K562 (cell line): ENCODE measurements around the gene ROR2. TPM values are rescaled to one million over a fixed set of nuclear protein-coding genes. Genes with fewer than 3 reads are reported as not detected.
A peak's percentile ranks its signal among the peaks of the same experiment; 100 is the strongest.

Source experiments
- ATAC-seq: fragments of 200-7000 bp; cut with Tn5 transposase; 3 replicates; pipeline ENCODE4 v1.9.1; 2020; ENCODE audit warnings: moderate library complexity
- BruUV-seq: library from RNA; stranded (reverse); fragments of 400-500 nt; replicated peaks from 2 replicates; lab custom pipeline; 2021; lab: Mats Ljungman, UMichigan
- CTCF ChIA-PET: fragments of 300-600 bp; formaldehyde crosslinking; extraction: SDS; loops from one replicate; lab custom pipeline; 2021; ENCODE audit warnings: low intra/inter-chr PET ratio; lab: Yijun Ruan, JAX
- POLR2A ChIA-PET: fragments of 300-600, 350-650 bp; sonication (Branson Sonifier 250); formaldehyde crosslinking; extraction: SDS; loops from one replicate; lab custom pipeline; 2021; ENCODE audit warnings: antibody characterized with exemption, inconsistent platforms; lab: Yijun Ruan, JAX
- DNase-seq, 4 experiments: peaks; one replicate each; pipeline versions ENCODE4 v3.0.0 to v3.0.0-alpha.2; 2011 to 2018; ENCODE audit warnings: low spot score in 3 of 4, mixed read lengths in 3 of 4; ENCODE audit errors: extremely low read depth in 1 of 4
- FAIRE-seq: peaks from 2 replicates; lab custom pipeline; 2011; peaks lifted over from hg19 to GRCh38; lab: Jason Lieb, UNC
- H2AFZ ChIP-seq: 2 replicates; pipeline ENCODE4 v1.6.0; 2011; ENCODE audit warnings: low read depth, low read length, control low read depth, inconsistent platforms
- H3K27ac ChIP-seq: fragments of 200-600 bp; 3 replicates; pipeline ENCODE4 v1.8.0; 2011; ENCODE audit warnings: low read depth, mild to moderate bottlenecking, control low read depth, inconsistent platforms, low read length, moderate library complexity, mixed read lengths; ENCODE audit errors: extremely low read depth
- H3K27me3 ChIP-seq, 2 experiments: fragments of 300-600 bp in 1 of 2; 2 replicates in 1 of 2; 3 replicates in 1 of 2; pipeline versions ENCODE4 v1.6.0 to v1.8.0; 2011; ENCODE audit warnings: inconsistent platforms in 2 of 2, low read length in 2 of 2, mild to moderate bottlenecking in 1 of 2, mixed read lengths in 1 of 2, moderate library complexity in 1 of 2; ENCODE audit not compliant: control insufficient read depth in 2 of 2, insufficient read depth in 2 of 2
- H3K36me3 ChIP-seq: fragments of 300-600 bp; 3 replicates; pipeline ENCODE4 v1.8.0; 2011; ENCODE audit warnings: mild to moderate bottlenecking, low read length, inconsistent platforms; ENCODE audit not compliant: control insufficient read depth, insufficient read depth
- H3K4me1 ChIP-seq, 2 experiments: fragments of 200-600 bp in 1 of 2; replicated peaks in 1 of 2; 2 replicates in 1 of 2; 3 replicates in 1 of 2; pipeline versions ENCODE4 v1.5.1 to v1.8.0; 2011; ENCODE audit warnings: inconsistent platforms in 2 of 2, low read length in 2 of 2, mild to moderate bottlenecking in 1 of 2, mixed read lengths in 1 of 2, moderate library complexity in 1 of 2; ENCODE audit not compliant: control insufficient read depth in 2 of 2, insufficient read depth in 2 of 2
- H3K4me2 ChIP-seq: 2 replicates; pipeline ENCODE4 v1.6.1; 2011; ENCODE audit warnings: low read length, control low read depth, inconsistent platforms, mixed read lengths; ENCODE audit not compliant: insufficient read depth
- H3K4me3 ChIP-seq: fragments of 200-600 bp; sonication (generic), shearing (Covaris generic); 2 replicates; pipeline ENCODE4 v1.5.1; 2016; ENCODE audit warnings: control low read depth, inconsistent platforms
- H3K79me2 ChIP-seq: fragments of 200-600 bp; 3 replicates; pipeline ENCODE4 v1.8.0; 2011; ENCODE audit warnings: low read length, inconsistent platforms; ENCODE audit not compliant: control insufficient read depth, insufficient read depth
- H3K9ac ChIP-seq, 2 experiments: 2 replicates each; pipeline versions ENCODE4 v1.6.0 to v1.6.1; 2011; ENCODE audit warnings: low read depth in 2 of 2, low read length in 2 of 2, control low read depth in 1 of 2, inconsistent platforms in 1 of 2, mild to moderate bottlenecking in 1 of 2, mixed read lengths in 1 of 2; ENCODE audit not compliant: insufficient read depth in 1 of 2
- H3K9me1 ChIP-seq: one replicate; pipeline ENCODE4 v1.6.0; 2011; ENCODE audit warnings: inconsistent platforms, mild to moderate bottlenecking, low read length, moderate library complexity; ENCODE audit not compliant: control insufficient read depth, insufficient read depth
- H3K9me3 ChIP-seq: replicated peaks from 2 replicates; pipeline ENCODE4 v1.5.1; 2011; ENCODE audit warnings: low read depth, low read length, inconsistent platforms; ENCODE audit not compliant: control insufficient read depth, insufficient read depth
- H4K20me1 ChIP-seq: replicated peaks from 2 replicates; pipeline ENCODE4 v1.6.1; 2011; ENCODE audit warnings: low read length, inconsistent platforms, mixed read lengths; ENCODE audit not compliant: control insufficient read depth, insufficient read depth
- ATF7 ChIP-seq: fragments of 450-650 bp; IDR thresholded peaks from 2 replicates; pipeline ENCODE4 v1.7.1; 2014; ENCODE audit warnings: mild to moderate bottlenecking, moderate library complexity
- BRD4 ChIP-seq: fragments of 200-600 bp; sonication (generic); IDR thresholded peaks from 2 replicates; pipeline ENCODE4 v1.6.1; 2017; ENCODE audit warnings: inconsistent platforms
- EGR1 ChIP-seq: fragments of 450-650 bp; conservative IDR thresholded peaks from 2 replicates; pipeline ENCODE4 v1.6.1; 2017; ENCODE audit warnings: mild to moderate bottlenecking
- EP300 ChIP-seq: IDR thresholded peaks from 2 replicates; pipeline ENCODE4 v1.6.1; 2012; ENCODE audit warnings: low read length, improper control_type of control experiment
- KLF1 ChIP-seq: fragments of 450-650 bp; IDR thresholded peaks from 2 replicates; pipeline ENCODE4 v1.6.1; 2016; ENCODE audit warnings: missing genetic modification characterization, missing compliant biosample characterization
- ZNF347 ChIP-seq: fragments of 450-650 bp; formaldehyde crosslinking; IDR thresholded peaks from 2 replicates; pipeline ENCODE4 v1.4.0; 2020; ENCODE audit warnings: low read depth, mild to moderate bottlenecking, moderate library complexity
- WGBS: fragments of 100-300 bp; shearing (Covaris generic); methylation state at CpG from one replicate; pipeline ENCODE4 v1.1.6; 2016; ENCODE audit warnings: low coverage, mixed read lengths; ENCODE audit not compliant: insufficient coverage; ENCODE audit errors: missing lambda C conversion rate; 5-methylcytosine and 5-hydroxymethylcytosine counted together
- in situ Hi-C: fragments of 300-500 bp; cut with MboI; formaldehyde crosslinking; loops from 4 replicates; pipeline ENCODE4 v1.15.0; 2018; ENCODE audit warnings: inconsistent platforms, mixed read lengths
- intact Hi-C: fragments of 100-400 bp; cut with micrococcal nuclease; formaldehyde crosslinking; loops from 2 replicates; pipeline ENCODE4 v1.14.2; 2022
- polyA plus RNA-seq, 8 experiments: library from polyadenylated mRNA; depleted of rRNA in 4 of 8; stranded (reverse) in 5 of 8; unstranded in 3 of 8; fragments of >200 nt; fragmentation: Nextera tagmentation in 2 of 8; fragmentation: Illumina TruSeq in 1 of 8; extraction: Ambion mirVana in 2 of 8; extraction: Trizol in 1 of 8; gene quantifications; 2 replicates each; pipeline versions ENCODE4 v1.2.1 to v1.2.3, GENCODE V29; 2011 to 2014; ENCODE audit warnings: inconsistent platforms in 1 of 8, missing spikeins in 1 of 8
- total RNA-seq, 7 experiments: library from RNA; depleted of rRNA in 6 of 7; stranded (reverse); fragments of >200 nt in 6 of 7; fragmentation: Illumina TruSeq in 2 of 7; extraction: Trizol in 2 of 7; gene quantifications; 2 replicates each; pipeline versions ENCODE4 v1.2.1 to v1.2.3, GENCODE V29; 2011 to 2021; ENCODE audit warnings: low replicate concordance in 1 of 7
- TF ChIP-seq, protein P1 (sequence below): IDR thresholded peaks from 2 replicates; pipeline ENCODE4 v1.6.1; 2014; ENCODE audit warnings: antibody characterized with exemption
- TF ChIP-seq, protein P2 (sequence below): fragments of 450-650 bp; IDR thresholded peaks from 2 replicates; pipeline ENCODE4 v1.6.1; 2017; ENCODE audit warnings: antibody characterized with exemption, mild to moderate bottlenecking

Gene ROR2
- total and polyA plus RNA-seq, 9 of the 15 experiments (the other 6 are each of a cell fraction or from before 2014, with no cell fraction given) = 5.6 to 33.8 (median 15.3) TPM

DNA sequence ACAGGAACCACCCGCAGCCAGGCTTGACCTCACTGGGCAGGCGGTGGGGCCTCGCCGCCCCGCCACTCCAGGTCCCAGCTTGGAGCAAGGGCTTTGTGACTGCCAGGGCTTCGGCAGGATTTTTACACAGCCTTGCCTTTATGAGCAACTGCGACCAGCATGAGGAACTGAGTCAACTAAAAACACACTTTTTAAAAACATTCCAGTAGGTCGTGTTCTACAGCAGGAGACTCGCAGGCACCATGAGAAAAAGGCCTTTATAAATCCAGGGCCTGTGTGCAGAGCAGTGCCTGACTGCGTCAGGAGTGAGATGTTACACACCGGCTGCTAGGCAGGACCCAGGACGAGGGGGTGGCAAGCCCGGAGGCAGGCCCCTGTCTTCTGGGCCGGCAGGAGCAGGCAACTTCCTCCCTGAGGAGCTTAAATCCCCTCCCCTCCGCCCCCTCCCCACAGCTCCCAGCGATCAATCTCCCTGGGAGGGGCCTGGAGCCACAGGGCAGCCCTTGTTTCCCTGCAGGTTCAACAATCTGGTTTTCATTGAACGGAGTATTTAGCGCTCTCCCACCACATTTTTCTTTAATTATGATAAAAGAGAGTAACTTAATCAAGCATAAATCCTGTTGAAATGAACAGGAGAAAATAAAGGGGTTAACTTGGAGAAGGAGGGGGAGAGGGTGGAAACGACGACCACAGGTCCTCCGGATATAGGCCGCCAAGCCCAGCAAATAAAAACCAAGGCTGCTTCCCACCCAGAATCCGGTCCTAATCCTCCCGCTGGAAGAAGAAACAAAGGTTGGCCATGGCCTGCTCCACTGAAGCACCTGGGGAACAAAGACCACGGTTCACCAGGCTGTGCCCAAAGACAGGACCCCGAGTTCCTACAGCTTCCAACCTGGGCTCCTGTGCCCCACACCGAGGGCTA is 92.5 kb downstream of the ROR2 start:
- H3K4me1 ChIP-seq = peaks cover 19 to 28% of the 10 kb centered on the region in 2 experiments
- H3K4me2 ChIP-seq = no peak overlapping the region
- ATAC-seq = no peak
- BruUV-seq = no TSS peak
- ChIA-PET POLR2A (no interaction called here), CTCF (no interaction called here)
- peak overlapping the region in 1 of 2 experiments; percentile 79; a peak in 2 of 4 replicates for H3K9ac ChIP-seq
- H3K9me3 ChIP-seq = no peaks in the 10 kb centered on the region
- no peaks in the 10 kb centered on the region for H3K27me3 ChIP-seq
- no peak overlapping the region for H3K4me3 ChIP-seq
- peaks cover 5% of the 10 kb centered on the region; the same call in 1 of the 2 replicates for H4K20me1 ChIP-seq
- H3K9me1 ChIP-seq = no peaks in the 10 kb centered on the region
- H2AFZ ChIP-seq = no peak overlapping the region
- no peak overlapping the region for H3K27ac ChIP-seq
- DNase-seq = peak in 3 of 4 experiments; percentile 26 to 28 (median 26)
- WGBS = 79% methylated on average over 24 of the region's 27 CpGs
- H3K36me3 ChIP-seq = peaks cover 4% of the 10 kb centered on the region; the same call in 1 of the 3 replicates
- no peak for FAIRE-seq
- in situ Hi-C loops = no loop called here
- TF ChIP-seq KLF1 (no peak), EGR1 (peak; percentile 47), ATF7 (no peak)
- TF ChIP-seq, all 486 proteins: peak for 1
- intact Hi-C loops = no loop called here
- H3K79me2 ChIP-seq = peaks cover 68% of the 10 kb centered on the region

DNA sequence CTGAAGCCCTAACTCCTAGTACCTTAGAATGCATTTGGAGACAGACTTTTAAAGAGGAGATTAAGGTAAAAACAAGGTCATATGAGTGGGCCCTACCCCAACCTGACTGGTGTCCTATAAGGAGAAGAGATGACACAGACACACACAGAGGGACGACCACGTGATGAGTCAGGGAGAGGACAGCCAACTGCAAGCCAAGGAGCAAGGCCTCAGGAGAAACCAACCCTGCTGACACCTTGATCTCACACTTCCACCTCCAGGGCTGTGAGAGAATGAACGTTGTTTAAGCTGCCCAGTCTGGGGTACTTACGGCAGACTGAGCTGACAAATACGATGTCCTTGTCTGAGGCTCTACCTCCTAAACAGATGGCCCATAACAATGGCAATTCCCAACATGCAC is 93.6 kb downstream of the ROR2 start:
- Histone ChIP-seq H3K4me2 (no peak overlapping the region), H3K79me2 (peaks cover 68% of the 10 kb centered on the region), H4K20me1 (peaks cover 5% of the 10 kb centered on the region; the same call in 1 of the 2 replicates), H3K9me3 (no peaks in the 10 kb centered on the region), H3K36me3 (peaks cover 7% of the 10 kb centered on the region; the same call in 2 of the 3 replicates), H3K27me3 (no peaks in the 10 kb centered on the region), H3K9me1 (no peaks in the 10 kb centered on the region), H3K9ac (peak overlapping the region in 1 of 2 experiments; percentile 8; a peak in 1 of 4 replicates), H2AFZ (no peak overlapping the region), H3K4me1 (peaks cover 19 to 28% of the 10 kb centered on the region in 2 experiments), H3K27ac (no peak overlapping the region), H3K4me3 (no peak overlapping the region)
- DNase-seq (peak in 2 of 4 experiments; percentile 39 to 68), FAIRE-seq (peak; percentile 89), ATAC-seq (peak; percentile 79)
- 29% methylated on average over 5 of the region's 5 CpGs for WGBS
- no TSS peak for BruUV-seq
- in situ Hi-C loops = no loop called here
- POLR2A ChIA-PET = interaction anchor here (1.0 kb wide), 1 partner anchor 9 kb away, joined by 5 read pairs; no protein-coding TSS in a partner anchor
- CTCF ChIA-PET = no interaction called here
- intact Hi-C loops = no loop called here
- no peak for TF ChIP-seq BRD4
- TF ChIP-seq, protein P1, sequence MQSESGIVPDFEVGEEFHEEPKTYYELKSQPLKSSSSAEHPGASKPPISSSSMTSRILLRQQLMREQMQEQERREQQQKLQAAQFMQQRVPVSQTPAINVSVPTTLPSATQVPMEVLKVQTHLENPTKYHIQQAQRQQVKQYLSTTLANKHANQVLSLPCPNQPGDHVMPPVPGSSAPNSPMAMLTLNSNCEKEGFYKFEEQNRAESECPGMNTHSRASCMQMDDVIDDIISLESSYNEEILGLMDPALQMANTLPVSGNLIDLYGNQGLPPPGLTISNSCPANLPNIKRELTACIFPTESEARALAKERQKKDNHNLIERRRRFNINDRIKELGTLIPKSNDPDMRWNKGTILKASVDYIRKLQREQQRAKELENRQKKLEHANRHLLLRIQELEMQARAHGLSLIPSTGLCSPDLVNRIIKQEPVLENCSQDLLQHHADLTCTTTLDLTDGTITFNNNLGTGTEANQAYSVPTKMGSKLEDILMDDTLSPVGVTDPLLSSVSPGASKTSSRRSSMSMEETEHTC = no peak
- no peak for TF ChIP-seq EP300
- TF ChIP-seq ZNF347 (CRISPR knock-in tag) = no peak
- TF ChIP-seq, protein P2, sequence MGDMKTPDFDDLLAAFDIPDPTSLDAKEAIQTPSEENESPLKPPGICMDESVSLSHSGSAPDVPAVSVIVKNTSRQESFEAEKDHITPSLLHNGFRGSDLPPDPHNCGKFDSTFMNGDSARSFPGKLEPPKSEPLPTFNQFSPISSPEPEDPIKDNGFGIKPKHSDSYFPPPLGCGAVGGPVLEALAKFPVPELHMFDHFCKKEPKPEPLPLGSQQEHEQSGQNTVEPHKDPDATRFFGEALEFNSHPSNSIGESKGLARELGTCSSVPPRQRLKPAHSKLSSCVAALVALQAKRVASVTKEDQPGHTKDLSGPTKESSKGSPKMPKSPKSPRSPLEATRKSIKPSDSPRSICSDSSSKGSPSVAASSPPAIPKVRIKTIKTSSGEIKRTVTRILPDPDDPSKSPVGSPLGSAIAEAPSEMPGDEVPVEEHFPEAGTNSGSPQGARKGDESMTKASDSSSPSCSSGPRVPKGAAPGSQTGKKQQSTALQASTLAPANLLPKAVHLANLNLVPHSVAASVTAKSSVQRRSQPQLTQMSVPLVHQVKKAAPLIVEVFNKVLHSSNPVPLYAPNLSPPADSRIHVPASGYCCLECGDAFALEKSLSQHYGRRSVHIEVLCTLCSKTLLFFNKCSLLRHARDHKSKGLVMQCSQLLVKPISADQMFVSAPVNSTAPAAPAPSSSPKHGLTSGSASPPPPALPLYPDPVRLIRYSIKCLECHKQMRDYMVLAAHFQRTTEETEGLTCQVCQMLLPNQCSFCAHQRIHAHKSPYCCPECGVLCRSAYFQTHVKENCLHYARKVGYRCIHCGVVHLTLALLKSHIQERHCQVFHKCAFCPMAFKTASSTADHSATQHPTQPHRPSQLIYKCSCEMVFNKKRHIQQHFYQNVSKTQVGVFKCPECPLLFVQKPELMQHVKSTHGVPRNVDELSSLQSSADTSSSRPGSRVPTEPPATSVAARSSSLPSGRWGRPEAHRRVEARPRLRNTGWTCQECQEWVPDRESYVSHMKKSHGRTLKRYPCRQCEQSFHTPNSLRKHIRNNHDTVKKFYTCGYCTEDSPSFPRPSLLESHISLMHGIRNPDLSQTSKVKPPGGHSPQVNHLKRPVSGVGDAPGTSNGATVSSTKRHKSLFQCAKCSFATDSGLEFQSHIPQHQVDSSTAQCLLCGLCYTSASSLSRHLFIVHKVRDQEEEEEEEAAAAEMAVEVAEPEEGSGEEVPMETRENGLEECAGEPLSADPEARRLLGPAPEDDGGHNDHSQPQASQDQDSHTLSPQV = no peak
